ENCODE data around the gene NEDD8. TPM values are rescaled to one million over a fixed set of nuclear protein-coding genes. Genes with fewer than 3 reads are reported as not detected.
"Not testable (repeated sequence)": the region's sequence is repeated elsewhere in the genome, so short reads cannot be mapped to it uniquely, and the experiment has no call there.

Gene NEDD8
- polyA plus RNA-seq, 10 donors, result 168 to 226 (median 186) TPM

DNA sequence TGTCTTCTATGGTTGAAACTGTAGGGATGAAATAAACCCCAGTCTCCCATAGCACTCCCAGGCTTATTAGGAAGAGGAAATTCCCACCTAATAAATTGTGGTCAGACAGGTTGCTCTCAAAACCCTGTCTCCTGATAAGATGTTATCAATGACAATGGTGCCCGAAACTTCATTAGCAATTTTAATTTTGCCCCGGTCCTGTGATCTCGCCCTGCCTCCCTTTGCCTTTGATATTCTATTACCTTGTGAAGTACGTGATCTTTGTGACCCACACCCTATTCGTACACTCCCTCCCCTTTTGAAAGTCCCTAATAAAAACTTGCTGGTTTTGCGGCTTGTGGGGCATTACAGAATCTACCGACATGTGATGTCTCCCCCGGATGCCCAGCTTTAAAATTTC lies 29.6 kb downstream of the NEDD8 start:
- DNase-seq, result not testable (repeated sequence)

DNA sequence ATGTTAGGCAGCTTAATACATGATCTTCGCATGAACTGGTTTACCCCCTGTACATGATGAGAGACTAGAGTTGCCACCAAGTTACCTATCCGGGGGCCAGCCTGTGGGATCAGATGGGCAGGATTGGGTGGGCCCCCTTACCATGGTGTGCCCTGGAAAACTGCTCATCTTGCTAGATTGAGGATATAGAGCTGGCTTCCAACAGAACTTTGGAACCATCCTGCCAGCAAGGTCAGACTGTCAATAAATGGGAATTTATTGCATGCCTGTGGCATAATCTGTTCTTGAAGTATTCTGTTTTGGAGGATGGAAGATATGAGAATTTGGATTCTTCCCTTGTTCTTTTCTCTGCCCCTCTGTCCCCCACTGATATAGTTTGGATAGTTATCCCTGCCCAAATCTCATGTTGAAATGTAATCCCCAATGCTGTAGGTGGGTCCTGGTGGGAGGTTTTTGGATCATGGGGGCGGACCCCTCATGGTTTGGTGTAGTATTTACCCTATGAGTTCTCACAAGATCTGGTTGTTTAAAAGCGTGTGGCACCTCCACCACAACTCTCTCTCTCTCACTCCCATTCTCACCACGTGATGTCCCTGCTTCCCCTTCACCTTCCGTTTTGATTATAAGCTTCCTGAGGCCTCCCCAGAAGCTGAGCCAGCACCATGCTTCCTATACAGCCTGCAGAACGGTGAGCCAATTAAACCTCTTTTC lies 33.2 kb downstream of the NEDD8 start:
- no peak for DNase-seq

DNA sequence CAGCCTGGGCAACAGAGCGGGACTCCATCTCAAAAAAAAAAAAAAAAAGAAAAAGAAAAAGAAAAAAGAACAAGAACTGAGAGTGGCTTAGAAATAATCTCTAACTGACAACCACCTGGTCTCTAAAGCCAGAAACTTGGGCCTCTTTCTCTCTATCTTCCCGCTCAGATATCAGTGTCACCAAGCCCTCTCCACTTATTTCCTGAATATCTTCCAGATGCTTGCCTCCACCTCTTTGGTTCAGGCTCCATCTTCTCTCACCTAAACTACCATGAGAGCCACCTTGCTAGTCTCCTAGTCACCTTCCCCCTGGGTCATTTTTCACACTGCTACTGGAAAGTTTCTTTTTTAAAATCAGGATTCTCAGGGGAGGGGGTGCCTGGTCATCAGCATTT lies 35.1 kb downstream of the NEDD8 start:
- DNase-seq, result no peak

DNA sequence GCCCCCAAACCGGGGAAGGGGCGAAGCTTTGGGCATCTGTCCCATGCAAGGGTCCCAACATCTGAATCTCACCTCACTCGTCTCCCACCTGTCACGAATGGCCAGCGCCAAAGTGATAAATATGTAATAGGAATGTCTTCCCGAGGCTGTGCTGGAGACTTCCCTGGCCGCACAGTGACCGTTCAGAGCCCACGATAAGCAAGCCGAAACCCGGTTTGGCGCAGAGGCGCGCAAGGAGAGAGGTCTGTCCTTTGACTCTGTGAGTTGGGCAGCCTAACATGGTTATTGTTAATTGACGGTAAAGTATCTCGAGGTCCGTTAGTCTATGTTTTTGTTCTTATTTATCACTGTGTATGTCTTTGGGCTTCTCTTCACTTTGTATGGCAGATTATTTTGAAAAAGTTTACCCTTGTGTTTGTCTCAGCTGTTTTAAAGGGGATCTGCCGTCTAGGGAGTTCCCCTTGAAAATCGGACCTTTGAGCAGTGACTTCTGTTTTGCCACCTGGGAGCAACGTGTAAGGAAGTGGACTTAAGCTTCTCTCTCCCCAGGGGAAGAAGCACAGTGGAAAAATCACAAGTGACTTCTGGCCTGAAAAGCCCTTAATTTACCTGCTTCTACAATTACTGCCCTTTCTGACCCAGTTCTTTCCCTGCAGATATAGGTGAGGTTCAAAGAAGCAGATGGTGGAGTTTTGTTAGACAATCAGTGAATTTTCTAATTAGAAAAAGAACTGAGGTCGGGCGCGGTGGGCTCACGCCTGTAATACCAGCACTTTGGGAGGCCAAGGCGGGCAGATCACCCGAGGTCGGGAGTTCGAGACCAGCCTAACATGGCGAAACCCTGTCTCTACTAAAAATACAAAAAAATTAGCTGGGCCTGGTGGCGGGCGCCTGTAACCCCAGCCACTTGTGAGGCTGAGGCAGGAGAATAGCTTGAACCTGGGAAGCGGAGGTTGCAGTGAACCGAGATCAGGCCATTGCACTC lies 35.8 kb downstream of the NEDD8 start:
- DNase-seq, result no peak

DNA sequence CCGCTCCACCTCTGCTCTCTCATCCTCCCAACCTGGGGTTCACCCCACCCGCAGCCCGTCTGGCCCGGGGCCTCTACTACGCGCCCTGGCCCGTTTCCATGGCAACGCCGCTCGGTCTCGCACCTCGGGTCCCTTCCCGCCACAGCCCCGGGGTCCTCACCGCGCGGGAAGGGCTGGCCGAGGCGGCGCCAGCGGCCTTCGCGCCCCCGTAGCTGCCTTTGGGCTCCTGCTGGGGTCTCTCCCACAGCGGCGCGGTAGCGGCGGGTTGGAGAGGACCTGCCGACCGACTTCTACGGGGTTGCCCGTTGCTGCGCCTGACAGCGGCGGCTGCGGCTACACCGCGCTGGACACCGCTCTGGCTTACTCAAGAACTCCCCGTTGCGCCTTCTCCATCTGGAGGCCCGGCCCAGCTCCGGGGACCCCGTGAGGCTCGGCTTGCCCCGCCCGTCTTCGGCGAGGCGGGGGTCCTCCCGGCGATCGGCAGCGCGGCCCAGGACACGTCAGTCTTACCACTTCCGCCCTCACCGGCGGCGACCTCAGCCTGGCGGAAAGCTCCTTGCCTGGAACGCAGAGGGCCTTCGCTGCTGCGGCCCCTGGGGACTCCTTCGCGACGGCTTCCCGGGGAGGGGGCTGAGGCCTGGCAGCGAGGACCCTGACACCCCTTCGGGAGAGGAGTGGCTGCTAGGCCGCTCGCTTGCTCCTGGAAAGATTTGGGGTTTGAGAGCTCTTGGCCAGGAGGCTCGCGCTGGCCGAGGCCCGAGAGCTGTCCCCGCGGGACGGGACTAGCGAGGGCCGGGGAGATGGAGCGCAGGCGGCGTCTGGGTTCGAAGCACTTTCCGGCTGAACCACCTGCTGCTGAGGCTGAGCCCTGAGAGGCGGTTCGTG lies 36.7 kb downstream of the NEDD8 start, which contains the start of gene TM9SF1:
Gene TM9SF1 (minus strand): TSS at position 256 of the 885 bp plus-strand sequence. CDS start 422 bp downstream, outside the sequence.
- peak; percentile 83 to 98 (median 94) for DNase-seq

DNA sequence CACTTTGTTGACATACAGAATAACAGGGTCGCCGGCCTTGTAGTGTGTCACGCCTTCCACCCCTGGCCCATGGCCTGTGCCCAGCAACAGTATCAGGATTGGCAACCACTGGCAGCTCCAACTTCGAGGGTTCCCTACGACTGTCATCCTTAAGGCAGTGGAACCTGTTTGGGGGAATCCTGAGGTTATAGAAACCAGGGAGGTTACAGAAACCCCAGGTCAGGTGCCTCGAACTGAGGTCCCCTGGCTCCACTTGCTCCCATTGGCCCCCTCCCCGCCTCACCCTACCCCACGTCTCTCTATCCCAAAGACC lies 37.3 kb downstream of the NEDD8 start:
- DNase-seq, result no peak

DNA sequence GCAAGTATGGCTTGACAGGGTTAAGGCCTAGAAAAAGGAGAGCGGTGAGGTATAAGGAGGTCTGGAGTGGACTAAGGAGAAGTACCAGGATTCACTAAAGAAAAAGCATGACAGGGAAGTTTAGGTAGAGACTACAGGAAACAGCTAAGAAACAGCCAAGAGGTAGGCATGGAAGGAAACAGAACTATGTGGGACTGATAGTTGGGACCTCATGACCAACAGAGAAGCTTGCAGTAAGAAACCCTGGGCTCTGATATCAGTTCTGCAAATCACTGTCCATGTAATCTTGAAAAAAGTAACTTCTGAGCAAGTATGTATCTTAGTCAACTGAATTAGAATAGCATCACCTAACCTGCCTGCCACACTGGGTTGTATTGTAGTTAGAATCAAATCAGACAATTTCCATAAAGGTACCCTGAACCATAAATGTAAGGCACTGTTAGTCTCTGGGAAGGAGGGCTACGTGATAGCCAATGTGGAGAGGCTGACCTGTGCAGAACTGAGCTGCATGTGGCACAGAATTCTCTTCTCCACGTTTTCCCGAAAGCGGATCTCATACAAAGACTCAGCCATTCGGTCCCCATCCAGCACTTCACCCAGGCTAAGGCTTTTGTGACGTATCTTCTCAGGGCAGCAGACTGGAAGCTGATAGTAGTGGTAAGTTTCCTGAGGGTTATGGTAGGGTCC lies 37.8 kb downstream of the NEDD8 start:
- DNase-seq, result no peak

DNA sequence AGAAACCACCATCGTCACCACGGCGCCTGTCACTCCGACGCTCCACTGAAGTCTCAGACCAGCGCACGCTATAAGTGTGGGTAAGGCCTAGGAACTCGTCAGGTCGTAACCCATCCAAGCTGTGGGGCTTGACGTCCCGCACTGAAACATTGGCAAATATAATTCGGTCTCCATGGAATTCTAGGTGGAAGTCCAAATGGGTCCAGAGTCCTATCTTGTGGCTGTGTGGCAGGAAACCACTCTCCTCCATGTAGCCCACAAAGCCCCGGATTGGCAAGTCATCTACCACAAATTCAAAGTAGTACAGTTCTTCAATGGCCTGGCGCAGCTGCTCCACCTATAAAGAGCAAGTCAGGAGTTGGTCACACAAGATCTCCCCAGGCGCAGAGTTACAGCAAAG lies 39.2 kb downstream of the NEDD8 start:
- DNase-seq, result no peak

DNA sequence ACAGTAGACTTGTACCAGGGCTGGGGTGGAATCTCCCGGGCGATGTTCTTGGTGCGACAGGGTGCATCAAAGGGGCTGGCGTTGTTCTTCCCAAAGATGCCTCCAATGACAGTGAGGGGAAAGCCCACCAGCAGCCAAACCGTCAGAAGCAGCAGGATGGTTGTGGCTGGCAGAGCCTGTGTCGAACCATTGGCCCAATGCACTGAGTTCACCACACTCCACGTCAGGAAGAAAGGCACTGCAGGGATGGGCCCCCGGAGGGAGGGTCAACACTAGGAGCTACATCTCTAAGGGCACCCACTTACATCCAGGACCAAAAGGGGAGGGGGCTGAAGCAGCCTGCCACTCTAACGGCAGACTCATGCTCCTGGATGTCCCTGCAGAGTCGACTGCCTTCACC lies 41.8 kb downstream of the NEDD8 start:
- DNase-seq, result no peak

DNA sequence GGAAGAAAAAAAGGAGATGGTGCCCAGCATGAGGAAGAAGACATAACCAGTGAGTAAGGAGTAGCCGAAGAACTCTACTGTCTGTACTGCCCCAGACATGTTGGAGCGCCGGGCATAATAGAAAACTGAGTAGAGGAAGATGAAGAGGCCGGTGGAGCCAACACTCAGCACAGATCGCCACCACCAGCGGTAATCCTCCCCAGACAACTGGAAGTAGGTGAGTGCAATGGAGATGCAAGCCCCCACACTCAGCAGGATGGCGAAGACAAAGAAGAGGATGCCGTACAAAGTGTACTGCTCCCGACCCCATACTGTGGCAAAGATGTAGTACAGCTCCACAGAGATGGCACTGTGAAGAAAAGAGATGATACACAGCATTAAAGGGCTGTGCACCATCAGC lies 42.7 kb downstream of the NEDD8 start:
- no peak for DNase-seq

DNA sequence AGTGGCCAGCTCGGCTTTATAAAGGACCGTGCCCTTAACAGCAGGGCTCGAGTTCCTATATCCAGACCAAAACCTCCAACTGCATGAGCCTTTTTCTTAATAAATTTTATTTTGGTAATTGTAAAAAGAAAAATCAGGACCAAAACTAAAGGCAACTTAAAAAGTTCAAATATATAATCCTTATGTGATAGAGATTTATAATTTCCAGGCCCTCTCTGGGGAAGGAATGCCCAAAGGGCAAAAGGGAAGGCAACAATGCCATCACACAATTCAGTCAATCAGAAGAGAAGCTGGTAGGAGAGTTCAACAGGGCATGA lies 43.1 kb downstream of the NEDD8 start:
- no peak for DNase-seq

DNA sequence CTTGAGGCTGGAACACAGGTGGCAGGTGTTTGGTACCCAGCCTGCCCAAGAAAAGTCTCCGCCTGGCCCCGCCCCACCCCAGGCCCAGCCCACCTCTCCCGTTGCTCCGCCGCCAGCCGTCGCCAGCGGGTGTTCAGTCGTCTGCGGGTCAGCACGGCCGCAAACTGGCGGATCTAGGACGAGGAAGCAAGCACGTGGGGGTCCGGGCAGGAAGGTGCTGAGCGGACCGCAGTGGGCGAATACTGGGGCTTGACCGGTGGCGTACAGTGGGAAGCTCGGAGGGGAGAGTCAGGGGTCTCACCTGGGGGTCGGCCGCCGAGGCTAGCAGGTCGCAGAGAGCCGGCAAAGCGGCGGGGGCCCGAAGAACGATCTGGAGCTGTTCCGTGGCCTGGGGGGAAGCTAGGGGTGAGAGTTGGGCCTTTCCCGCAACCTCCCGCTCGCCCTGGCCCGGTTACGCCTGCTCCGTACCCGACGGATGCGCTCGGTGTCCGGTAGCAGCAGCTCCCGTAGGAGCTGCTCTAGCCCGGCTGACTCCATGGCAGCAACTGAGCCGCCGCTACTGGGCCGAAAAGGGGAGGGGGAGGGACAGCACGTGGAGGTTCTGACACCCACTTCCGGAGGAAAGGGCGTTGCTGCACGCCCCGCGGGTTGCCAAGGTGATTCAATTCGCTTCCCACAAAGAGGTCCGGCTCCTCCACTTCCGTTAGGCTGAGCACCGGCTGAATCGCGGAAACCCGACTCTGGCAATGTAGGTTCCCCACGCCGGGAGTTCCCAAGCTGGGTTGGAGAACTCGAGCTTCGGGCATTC lies 43.7 kb downstream of the NEDD8 start, which contains the start of gene IPO4:
Gene IPO4 (minus strand): TSS at position 566 of the 808 bp plus-strand sequence. CDS start 29 bp downstream, at position 537.
- DNase-seq, result peak; percentile 97 to 98 (median 97)

DNA sequence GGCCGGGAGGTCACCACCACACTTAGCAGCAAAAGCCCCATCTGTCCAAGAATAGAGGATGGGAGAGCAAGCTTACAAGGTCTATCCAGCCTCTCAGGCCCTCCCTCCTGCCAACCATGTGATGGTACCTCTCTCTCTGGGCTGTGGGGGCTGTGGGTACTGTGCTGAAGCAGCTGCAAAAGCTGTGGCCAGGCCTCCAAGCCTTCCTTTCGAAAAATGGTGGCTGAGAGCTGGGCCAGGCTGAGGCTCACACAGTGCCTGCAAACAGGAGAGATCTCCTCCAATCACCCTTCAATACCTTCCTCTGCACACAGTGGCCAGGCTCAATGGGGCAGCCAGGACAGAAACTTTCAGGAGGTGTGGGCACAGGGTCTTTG lies 44.6 kb downstream of the NEDD8 start:
- DNase-seq, result no peak

DNA sequence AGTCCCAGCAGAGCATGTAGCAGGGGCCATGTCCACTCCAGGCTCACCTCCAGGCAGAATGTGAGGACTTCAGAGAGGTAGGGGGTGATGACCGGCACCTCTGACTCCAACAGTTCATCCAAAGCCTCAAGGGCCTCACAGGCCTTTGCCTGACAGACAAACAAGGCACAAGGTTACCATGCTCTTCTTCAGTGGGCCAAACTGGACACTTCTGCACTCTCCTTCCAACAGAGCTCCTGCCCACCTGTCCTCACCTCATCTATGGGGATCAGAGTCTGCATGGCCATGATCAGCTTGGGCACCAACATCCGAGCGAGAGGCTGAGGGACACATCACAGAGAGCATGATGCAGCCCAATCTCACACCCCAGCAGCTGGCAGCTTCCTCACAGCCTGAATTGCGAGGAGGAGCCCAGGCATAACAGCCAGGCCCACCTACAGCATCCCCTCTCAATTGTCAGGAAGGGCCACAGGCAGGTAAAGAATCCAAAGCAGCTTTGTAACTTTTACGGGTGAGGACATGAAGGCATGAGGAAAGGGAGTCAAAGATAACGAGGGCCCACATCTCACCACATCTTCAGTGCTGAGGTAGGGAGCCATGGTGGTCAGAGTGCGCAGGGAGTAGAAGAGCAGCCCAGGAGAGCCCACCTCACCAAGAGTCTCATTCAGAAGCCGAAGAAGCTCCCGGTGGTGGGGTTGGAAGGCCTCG lies 45.2 kb downstream of the NEDD8 start:
- DNase-seq, result no peak

DNA sequence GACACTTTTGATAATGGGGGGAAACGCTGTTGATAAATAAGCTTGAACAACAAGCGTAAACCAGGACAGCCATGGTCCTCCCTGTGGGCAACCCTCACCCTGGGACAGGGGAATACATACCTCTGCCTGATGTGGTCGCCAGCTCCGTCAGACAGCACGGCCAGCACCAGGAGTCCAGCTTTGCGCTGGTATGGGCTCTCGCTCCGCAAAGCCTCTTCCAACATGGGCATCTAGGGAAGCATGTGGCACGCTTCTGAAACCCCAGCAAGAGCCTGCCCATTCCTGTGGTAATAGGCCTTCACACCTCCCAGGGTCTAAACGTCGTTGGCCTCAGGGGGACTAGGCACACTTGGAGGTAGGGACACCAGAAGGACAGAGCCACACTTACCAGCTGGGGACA lies 46.4 kb downstream of the NEDD8 start:
- no peak for DNase-seq

DNA sequence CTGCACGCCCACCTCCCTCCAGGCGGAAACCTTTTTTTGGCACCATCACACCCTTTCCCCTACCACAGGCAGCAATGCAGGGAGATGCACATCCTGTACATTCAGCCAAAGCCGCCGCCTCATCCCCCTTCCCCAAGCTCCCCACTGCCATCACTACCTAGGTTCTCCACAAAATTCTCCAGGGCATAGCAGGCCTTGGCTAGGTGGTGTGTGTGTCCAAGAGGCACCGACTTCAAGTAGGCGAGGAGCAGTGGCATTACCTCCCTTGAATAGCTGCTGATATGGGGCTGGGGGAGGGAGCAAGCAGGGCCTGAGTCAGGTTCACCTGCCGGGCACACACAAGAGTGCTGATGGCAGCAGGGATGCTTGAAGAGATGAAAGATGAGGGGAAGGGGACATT lies 47.1 kb downstream of the NEDD8 start:
- DNase-seq, result no peak

DNA sequence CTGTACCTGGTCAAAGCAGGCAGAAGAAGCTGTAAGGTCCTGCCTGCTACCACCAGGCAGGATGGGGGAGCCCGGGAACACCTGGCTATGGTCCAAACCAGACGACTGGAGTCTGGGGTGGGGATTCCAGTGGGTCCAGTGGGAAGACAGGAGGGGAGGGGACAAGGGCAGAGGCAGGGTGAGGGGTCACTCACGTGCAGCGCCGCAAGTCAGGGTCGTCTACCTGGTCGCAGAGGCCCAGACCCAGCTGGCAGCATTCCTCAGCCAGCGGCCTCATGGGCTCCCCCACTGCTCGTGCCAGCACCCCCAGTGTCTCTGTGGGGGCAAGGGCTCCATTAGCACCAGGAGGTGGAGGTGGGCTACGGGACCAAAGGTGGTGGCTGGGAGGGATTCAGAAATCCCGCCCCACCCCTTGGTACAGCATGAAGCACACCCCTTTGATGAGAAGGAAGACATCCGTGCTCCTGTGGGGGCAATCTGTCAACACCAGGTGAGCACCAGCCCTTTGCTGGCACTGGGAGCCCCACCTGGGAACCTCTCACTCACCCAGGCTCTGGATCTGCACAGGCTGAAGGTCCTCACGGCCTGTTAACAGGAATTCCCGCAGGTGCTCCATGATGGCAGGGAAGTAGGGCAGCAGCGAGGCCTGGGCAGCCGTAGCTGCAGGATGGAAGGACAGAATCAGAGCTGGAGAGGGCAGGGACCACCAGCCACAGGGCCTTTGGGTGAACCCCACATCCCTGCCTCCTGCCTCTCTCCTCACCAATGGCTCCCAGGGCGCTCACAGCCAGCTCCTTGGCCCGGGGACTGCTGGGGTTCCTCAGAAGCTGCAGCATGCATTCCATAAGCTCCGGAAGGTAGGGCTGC lies 47.8 kb downstream of the NEDD8 start:
- no peak for DNase-seq

DNA sequence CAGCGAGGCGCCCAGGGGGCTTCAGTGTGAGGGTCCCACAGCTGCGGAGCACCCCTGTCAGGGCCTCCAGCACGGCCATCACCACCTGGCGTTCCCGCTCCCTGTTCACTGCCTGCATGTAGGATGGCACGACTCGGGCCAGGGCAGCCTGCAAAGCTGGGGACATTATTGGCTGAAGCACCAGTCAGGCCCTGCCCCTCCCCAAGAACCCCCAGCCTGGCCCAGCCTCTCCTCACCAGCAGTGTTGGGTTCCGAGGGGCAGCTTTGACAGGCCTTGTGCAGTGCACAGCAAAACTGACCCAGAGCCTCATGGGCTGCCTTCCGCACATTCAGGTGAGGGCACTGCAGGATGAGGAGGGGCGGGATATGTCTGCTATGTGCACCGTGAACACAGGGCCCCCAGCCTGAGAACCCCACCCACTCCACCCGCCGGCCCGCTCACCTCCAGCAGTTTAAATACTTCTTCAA lies 49.1 kb downstream of the NEDD8 start:
- no peak for DNase-seq
